SK-N-SH treated with all-trans-retinoic acid at 6 μM for 48 hours (cell line): ENCODE measurements around the gene HINT1.

Experiments
- ATAC-seq: fragments of 200-7000 bp; cut with Tn5 transposase; 3 replicates; pipeline ENCODE4 v1.9.1; 2020; ENCODE audit warnings: mild to moderate bottlenecking, moderate library complexity
- ARNTL ChIP-seq: fragments of 450-650 bp; formaldehyde crosslinking; IDR thresholded peaks from 2 replicates; pipeline ENCODE4 v1.5.0; 2020; ENCODE audit warnings: low read depth, mild to moderate bottlenecking, moderate library complexity, borderline replicate concordance
- CREB5 ChIP-seq: fragments of 250-450 bp; sonication (Bioruptor Pico); IDR thresholded peaks from 2 replicates; pipeline ENCODE4 v1.5.1; 2020; ENCODE audit warnings: low read depth, mild to moderate bottlenecking, moderate library complexity
- CSRNP3 ChIP-seq: fragments of 250-450 bp; sonication (Bioruptor Pico); IDR thresholded peaks from 2 replicates; pipeline ENCODE4 v1.5.1; 2021; ENCODE audit warnings: mild to moderate bottlenecking, moderate library complexity
- ESRRG ChIP-seq: fragments of 250-450 bp; sonication (Bioruptor Pico); IDR thresholded peaks from 2 replicates; pipeline ENCODE4 v1.6.1; 2021; ENCODE audit warnings: mild to moderate bottlenecking
- GLIS3 ChIP-seq: fragments of 250-450 bp; sonication (Bioruptor Pico); IDR thresholded peaks from 2 replicates; pipeline ENCODE4 v1.5.0; 2020; ENCODE audit warnings: mild to moderate bottlenecking, moderate library complexity
- ISL1 ChIP-seq: fragments of 250-450 bp; sonication (Bioruptor Pico); IDR thresholded peaks from 2 replicates; pipeline ENCODE4 v2.1.2; 2022; ENCODE audit warnings: mild to moderate bottlenecking, moderate library complexity
- OSR1 ChIP-seq: fragments of 250-450 bp; sonication (Bioruptor Pico); IDR thresholded peaks from 2 replicates; pipeline ENCODE4 v1.8.0; 2022; ENCODE audit warnings: moderate library complexity, mild to moderate bottlenecking, inconsistent platforms
- POU6F1 ChIP-seq: fragments of 250-450 bp; sonication (Bioruptor Pico); IDR thresholded peaks from 2 replicates; pipeline ENCODE4 v1.8.0; 2021; ENCODE audit warnings: low read depth, mild to moderate bottlenecking, moderate library complexity, borderline replicate concordance
- PPARA ChIP-seq: fragments of 250-450 bp; sonication (Bioruptor Pico); IDR thresholded peaks from 2 replicates; pipeline ENCODE4 v1.5.0; 2020; ENCODE audit warnings: mild to moderate bottlenecking, borderline replicate concordance
- RARB ChIP-seq: fragments of 250-450 bp; sonication (Bioruptor Pico); IDR thresholded peaks from 2 replicates; pipeline ENCODE4 v1.8.0; 2021; ENCODE audit warnings: mild to moderate bottlenecking, moderate library complexity
- SNAI2 ChIP-seq: fragments of 250-450 bp; sonication (Bioruptor Pico); IDR thresholded peaks from 2 replicates; pipeline ENCODE4 v1.5.0; 2020; ENCODE audit warnings: mild to moderate bottlenecking, moderate library complexity
- TCF4 ChIP-seq: fragments of 250-450 bp; sonication (Bioruptor Pico); IDR thresholded peaks from 2 replicates; pipeline ENCODE4 v1.8.0; 2021; ENCODE audit warnings: mild to moderate bottlenecking, moderate library complexity, borderline replicate concordance
- TOX ChIP-seq: fragments of 250-450 bp; sonication (Bioruptor Pico); IDR thresholded peaks from 2 replicates; pipeline ENCODE4 v1.8.0; 2021; ENCODE audit warnings: mild to moderate bottlenecking, moderate library complexity, borderline replicate concordance
- ZC3H10 ChIP-seq: fragments of 250-450 bp; sonication (Bioruptor Pico); IDR thresholded peaks from 2 replicates; pipeline ENCODE4 v1.5.1; 2021; ENCODE audit warnings: mild to moderate bottlenecking, moderate library complexity
- ZFP3 ChIP-seq: fragments of 250-450 bp; sonication (Bioruptor Pico); IDR thresholded peaks from 2 replicates; pipeline ENCODE4 v1.5.0; 2020; ENCODE audit warnings: mild to moderate bottlenecking, moderate library complexity
- ZNF565 ChIP-seq: fragments of 450-650 bp; formaldehyde crosslinking; conservative IDR thresholded peaks from 2 replicates; pipeline ENCODE4 v1.5.0; 2020; ENCODE audit warnings: low read depth, mild to moderate bottlenecking, moderate library complexity
- ZNF70 ChIP-seq: fragments of 450-650 bp; formaldehyde crosslinking; IDR thresholded peaks from 2 replicates; pipeline ENCODE4 v1.5.0; 2020; ENCODE audit warnings: mild to moderate bottlenecking, moderate library complexity
- ZNF8 ChIP-seq: fragments of 450-650 bp; formaldehyde crosslinking; IDR thresholded peaks from 2 replicates; pipeline ENCODE4 v1.5.0; 2020; ENCODE audit warnings: mild to moderate bottlenecking, moderate library complexity
- TF ChIP-seq, protein P1 (sequence below): fragments of 250-450 bp; sonication (Bioruptor Pico); IDR thresholded peaks from 2 replicates; pipeline ENCODE4 v1.5.0; 2020; ENCODE audit warnings: mild to moderate bottlenecking, moderate library complexity
- TF ChIP-seq, protein P2 (sequence below): fragments of 250-450 bp; sonication (Bioruptor Pico); IDR thresholded peaks from 2 replicates; pipeline ENCODE4 v1.8.0; 2020; ENCODE audit warnings: mild to moderate bottlenecking, moderate library complexity, borderline replicate concordance

Gene HINT1

GRCh38 chr5:131200560-131200959, 35.5 kb upstream of the HINT1 start:
- ATAC-seq = no peak
- TF ChIP-seq, protein P1, sequence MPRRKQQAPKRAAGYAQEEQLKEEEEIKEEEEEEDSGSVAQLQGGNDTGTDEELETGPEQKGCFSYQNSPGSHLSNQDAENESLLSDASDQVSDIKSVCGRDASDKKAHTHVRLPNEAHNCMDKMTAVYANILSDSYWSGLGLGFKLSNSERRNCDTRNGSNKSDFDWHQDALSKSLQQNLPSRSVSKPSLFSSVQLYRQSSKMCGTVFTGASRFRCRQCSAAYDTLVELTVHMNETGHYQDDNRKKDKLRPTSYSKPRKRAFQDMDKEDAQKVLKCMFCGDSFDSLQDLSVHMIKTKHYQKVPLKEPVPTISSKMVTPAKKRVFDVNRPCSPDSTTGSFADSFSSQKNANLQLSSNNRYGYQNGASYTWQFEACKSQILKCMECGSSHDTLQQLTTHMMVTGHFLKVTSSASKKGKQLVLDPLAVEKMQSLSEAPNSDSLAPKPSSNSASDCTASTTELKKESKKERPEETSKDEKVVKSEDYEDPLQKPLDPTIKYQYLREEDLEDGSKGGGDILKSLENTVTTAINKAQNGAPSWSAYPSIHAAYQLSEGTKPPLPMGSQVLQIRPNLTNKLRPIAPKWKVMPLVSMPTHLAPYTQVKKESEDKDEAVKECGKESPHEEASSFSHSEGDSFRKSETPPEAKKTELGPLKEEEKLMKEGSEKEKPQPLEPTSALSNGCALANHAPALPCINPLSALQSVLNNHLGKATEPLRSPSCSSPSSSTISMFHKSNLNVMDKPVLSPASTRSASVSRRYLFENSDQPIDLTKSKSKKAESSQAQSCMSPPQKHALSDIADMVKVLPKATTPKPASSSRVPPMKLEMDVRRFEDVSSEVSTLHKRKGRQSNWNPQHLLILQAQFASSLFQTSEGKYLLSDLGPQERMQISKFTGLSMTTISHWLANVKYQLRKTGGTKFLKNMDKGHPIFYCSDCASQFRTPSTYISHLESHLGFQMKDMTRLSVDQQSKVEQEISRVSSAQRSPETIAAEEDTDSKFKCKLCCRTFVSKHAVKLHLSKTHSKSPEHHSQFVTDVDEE (CRISPR knock-in tag) = no peak
- TF ChIP-seq TCF4 (CRISPR knock-in tag) (no peak), ESRRG (CRISPR knock-in tag) (no peak), ARNTL (no peak), POU6F1 (no peak), RARB (CRISPR knock-in tag) (no peak), ZFP3 (CRISPR knock-in tag) (no peak), OSR1 (no peak), TOX (CRISPR knock-in tag) (no peak), ZC3H10 (no peak), GLIS3 (CRISPR knock-in tag) (no peak), CSRNP3 (CRISPR knock-in tag) (no peak)
- TF ChIP-seq, protein P2, sequence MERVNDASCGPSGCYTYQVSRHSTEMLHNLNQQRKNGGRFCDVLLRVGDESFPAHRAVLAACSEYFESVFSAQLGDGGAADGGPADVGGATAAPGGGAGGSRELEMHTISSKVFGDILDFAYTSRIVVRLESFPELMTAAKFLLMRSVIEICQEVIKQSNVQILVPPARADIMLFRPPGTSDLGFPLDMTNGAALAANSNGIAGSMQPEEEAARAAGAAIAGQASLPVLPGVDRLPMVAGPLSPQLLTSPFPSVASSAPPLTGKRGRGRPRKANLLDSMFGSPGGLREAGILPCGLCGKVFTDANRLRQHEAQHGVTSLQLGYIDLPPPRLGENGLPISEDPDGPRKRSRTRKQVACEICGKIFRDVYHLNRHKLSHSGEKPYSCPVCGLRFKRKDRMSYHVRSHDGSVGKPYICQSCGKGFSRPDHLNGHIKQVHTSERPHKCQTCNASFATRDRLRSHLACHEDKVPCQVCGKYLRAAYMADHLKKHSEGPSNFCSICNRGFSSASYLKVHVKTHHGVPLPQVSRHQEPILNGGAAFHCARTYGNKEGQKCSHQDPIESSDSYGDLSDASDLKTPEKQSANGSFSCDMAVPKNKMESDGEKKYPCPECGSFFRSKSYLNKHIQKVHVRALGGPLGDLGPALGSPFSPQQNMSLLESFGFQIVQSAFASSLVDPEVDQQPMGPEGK (CRISPR knock-in tag) = no peak

DNA sequence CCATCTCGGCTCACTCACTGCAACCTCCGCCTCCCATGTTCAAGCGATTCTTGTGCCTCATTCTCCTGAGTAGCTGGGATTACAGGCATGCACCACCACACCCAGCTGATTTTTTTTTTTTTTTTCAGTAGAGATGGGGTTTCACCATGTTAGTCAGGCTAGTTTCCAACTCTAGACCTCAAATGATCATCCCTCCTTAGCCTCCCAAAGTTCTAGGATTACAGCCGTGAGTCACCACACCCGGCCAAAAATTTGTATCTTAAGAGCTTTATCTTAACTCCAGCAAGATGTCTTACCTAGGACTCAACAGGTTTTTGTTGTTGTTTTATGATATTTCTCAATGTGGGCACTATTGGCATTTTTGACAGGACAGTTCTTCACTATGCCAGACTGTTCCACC, 33.6 kb upstream of the HINT1 start:
- TF ChIP-seq CREB5 = no peak
- no peak for TF ChIP-seq ZFP3 (CRISPR knock-in tag)
- TF ChIP-seq TOX (CRISPR knock-in tag) = no peak
- no peak for TF ChIP-seq TCF4 (CRISPR knock-in tag)
- no peak for TF ChIP-seq SNAI2 (CRISPR knock-in tag)
- TF ChIP-seq ZC3H10 = no peak
- no peak for TF ChIP-seq POU6F1
- no peak for TF ChIP-seq ARNTL
- no peak for TF ChIP-seq PPARA (CRISPR knock-in tag)
- TF ChIP-seq ISL1 (CRISPR knock-in tag) = no peak
- ATAC-seq = no peak

DNA sequence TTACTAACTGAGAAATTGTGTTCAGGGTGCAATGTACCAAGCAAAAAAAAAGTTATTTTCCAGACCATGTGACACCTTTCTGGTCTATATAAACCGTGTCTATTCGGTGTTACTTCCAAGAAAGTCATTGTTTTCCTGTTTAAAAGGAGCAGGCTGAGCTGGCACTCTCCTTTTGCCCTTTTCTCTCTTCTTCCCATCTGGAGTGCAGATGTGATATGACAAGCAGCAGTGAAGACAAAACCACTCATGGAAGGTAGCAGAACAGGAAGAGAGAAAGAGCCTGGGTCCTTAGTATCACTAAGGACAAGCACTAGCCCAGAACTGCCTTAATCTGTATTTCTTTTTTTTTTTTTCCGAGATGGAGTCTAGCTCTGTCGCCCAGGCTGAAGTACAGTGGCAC, 31.3 kb upstream of the HINT1 start:
- no peak for ATAC-seq
- TF ChIP-seq SNAI2 (CRISPR knock-in tag) (no peak), ISL1 (CRISPR knock-in tag) (no peak), ZNF8 (CRISPR knock-in tag) (no peak), RARB (CRISPR knock-in tag) (no peak), CREB5 (no peak), POU6F1 (no peak), ZNF70 (no peak), PPARA (CRISPR knock-in tag) (no peak), ZNF565 (CRISPR knock-in tag) (no peak)
- TF ChIP-seq, protein P2 (CRISPR knock-in tag) = no peak
